ENCODE results near the gene TIAL1. TPM values are rescaled to one million over a fixed set of nuclear protein-coding genes. Genes with fewer than 3 reads are reported as not detected.
"Not testable (repeated sequence)": the region's sequence is repeated elsewhere in the genome, so short reads cannot be mapped to it uniquely, and the experiment has no call there.

The TIAL1 gene
- total RNA-seq, 1 donor from 2014 or later: 35.5 TPM

DNA sequence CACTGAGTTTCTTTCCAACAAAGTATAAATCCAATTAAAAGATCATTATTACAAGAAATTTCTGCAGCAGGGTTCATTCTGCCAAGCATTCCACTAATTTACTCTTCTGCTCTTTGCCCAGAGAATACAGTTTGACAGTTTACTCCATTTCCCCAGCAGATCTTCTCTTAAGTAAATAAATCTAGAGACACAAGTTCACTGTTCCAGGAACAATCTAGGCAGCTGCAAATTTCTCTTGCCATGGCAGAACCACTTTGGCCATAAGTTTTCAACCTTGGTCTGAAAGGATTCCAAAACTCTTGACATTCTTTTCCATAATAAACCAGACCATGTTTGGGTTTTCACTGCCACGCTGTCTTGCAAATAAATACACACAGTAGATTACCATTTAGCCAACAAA, 65.7 kb downstream of the TIAL1 start:
- H3K4me3 ChIP-seq: no peak overlapping the region
- H3K4me1 ChIP-seq: peaks cover 0 to 4% of the 10 kb centered on the region in 2 donors
- TF ChIP-seq, protein P1, sequence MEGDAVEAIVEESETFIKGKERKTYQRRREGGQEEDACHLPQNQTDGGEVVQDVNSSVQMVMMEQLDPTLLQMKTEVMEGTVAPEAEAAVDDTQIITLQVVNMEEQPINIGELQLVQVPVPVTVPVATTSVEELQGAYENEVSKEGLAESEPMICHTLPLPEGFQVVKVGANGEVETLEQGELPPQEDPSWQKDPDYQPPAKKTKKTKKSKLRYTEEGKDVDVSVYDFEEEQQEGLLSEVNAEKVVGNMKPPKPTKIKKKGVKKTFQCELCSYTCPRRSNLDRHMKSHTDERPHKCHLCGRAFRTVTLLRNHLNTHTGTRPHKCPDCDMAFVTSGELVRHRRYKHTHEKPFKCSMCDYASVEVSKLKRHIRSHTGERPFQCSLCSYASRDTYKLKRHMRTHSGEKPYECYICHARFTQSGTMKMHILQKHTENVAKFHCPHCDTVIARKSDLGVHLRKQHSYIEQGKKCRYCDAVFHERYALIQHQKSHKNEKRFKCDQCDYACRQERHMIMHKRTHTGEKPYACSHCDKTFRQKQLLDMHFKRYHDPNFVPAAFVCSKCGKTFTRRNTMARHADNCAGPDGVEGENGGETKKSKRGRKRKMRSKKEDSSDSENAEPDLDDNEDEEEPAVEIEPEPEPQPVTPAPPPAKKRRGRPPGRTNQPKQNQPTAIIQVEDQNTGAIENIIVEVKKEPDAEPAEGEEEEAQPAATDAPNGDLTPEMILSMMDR (IDR thresholded peaks at IDR 0.05): no peak
- intact Hi-C loops (cut with DNase I): no loop called here
- no peaks in the 10 kb centered on the region for H3K9me3 ChIP-seq
- H3K27ac ChIP-seq: no peak overlapping the region
- H3K27me3 ChIP-seq: no peaks in the 10 kb centered on the region
- no peak for DNase-seq (ENCODE audit: low spot score in 2 of 2)
- no peaks in the 10 kb centered on the region for H3K36me3 ChIP-seq

DNA sequence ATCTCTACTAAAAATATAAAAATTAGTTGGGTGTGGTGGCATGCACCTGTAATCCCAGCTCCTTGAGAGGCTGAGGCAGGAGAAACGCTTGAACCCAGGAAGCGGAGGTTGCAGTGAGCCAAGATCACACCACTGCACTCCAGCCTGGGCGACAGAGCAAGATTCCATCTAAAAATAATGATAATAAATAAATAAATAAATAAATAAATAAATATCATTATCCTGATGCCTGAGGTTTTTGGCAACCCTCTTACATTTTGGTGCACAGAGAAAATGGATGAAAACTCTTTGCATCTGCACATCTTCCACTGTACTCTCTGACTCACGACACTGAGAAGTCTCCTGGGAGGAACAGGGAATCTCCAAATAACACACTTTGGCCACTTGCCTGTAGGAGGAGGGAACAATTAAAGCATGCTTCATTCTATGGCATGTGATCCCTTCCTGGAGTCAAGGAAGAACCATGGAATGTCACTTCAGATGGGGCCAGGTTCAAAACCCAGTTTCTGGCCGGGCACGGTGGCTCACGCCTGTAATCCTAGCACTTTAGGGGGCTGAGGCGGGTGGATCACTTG, 68.0 kb downstream of the TIAL1 start:
- H3K27ac ChIP-seq; intact Hi-C loops (cut with DNase I); H3K4me3 ChIP-seq; H3K27me3 ChIP-seq; DNase-seq (ENCODE audit: low spot score in 2 of 2); H3K4me1 ChIP-seq; H3K9me3 ChIP-seq; H3K36me3 ChIP-seq: not testable (repeated sequence)

DNA sequence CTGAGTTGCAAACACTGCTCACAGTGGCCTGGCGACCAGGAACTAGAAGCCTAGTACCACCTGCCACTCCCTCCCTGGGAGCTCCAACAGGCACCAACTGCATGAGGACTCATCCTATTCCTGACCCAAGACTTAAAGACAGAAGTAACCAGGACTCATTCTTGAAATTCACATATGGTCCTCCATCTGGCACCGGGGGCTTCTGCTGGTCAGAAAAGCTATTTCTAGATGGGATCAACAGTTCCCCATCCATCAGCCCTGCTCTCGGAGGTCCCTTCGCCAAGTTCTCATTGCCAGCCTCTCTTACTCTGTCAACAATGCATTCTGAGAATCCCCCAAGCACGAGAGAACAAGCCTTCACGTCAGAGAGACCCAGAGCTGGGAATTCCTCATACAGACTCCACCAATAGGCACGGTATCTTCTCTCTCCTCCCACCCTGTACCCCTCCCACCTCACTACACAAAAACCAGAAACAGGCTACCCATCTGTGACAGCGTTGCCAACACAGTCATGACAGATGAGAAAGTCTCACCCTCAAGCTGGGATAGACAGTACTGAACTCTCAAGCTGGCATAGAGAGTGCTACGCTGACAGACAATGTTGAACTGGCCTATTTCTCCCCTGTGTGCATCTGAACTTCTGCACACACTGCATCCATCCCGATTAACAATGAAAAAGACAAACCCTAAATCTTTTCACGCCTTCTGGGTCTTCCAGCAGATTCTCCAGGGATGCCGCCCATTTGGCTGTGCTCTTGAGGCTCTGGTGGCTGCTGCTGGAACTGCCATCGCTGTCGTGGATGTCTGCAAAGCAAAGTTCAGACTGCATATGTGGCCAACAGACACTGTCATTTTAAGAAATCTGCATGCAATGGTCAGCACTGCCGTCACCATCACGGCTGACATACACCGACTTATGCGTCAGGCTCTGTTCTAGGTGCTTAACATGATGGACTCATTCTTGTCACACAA, 69.9 kb downstream of the TIAL1 start:
- Histone ChIP-seq H3K4me3 (no peak overlapping the region), H3K9me3 (no peaks in the 10 kb centered on the region), H3K36me3 (peaks cover 0 to 3% of the 10 kb centered on the region in 2 donors), H3K27me3 (no peaks in the 10 kb centered on the region), H3K4me1 (peaks cover 0 to 4% of the 10 kb centered on the region in 2 donors), H3K27ac (no peak overlapping the region)
- intact Hi-C loops (cut with DNase I): no loop called here
- TF ChIP-seq, protein P1 (IDR thresholded peaks at IDR 0.05): no peak
- no peak for DNase-seq (ENCODE audit: low spot score in 2 of 2)

DNA sequence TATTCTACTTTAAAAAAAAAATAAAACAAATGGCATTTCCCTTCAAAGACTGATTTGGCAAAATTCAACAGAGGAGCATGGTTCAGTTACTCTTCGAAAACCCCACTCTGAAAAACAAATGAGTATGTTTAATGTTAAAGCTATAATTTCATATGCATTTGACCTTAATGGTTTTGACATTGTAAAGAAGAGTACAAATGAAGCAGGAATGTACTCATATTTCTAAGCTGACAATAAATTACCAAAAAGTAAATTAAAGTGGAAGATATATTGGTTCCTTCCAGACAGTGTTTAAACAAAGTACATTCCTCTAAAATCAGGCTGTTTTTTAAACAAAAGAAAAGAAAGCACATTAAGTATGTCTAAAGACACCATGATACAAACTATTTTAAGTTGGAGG, 70.6 kb downstream of the TIAL1 start:
- H3K27ac ChIP-seq: no peak overlapping the region
- no peak overlapping the region for H3K4me3 ChIP-seq
- no peaks in the 10 kb centered on the region for H3K27me3 ChIP-seq
- no peaks in the 10 kb centered on the region for H3K9me3 ChIP-seq
- peaks cover 0 to 2% of the 10 kb centered on the region in 2 donors for H3K4me1 ChIP-seq
- intact Hi-C loops (cut with DNase I): no loop called here
- TF ChIP-seq, protein P1 (IDR thresholded peaks at IDR 0.05): no peak
- DNase-seq (ENCODE audit: low spot score in 2 of 2): no peak
- H3K36me3 ChIP-seq: peaks cover 0 to 3% of the 10 kb centered on the region in 2 donors

DNA sequence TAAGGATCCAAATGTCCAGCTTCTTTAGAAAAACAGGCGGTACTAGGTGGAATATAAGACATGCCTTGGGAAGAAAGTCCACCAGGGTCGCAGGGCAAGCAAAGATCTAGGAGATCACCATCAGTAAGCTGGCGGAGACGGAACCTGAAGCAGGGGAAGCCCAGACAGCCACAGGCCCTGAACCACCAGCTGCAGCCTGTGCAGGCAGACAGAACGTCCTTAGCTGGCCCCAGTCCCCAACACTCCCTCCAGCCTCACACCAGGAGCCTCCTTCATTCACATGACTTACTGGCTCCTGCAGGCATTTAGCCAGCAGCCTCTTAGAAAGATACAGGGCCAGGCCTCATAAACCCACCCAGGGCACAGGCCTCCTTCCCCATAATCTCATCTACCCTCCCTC, 71.6 kb downstream of the TIAL1 start:
- Histone ChIP-seq H3K27me3 (no peaks in the 10 kb centered on the region), H3K4me1 (no peaks in the 10 kb centered on the region), H3K4me3 (no peak overlapping the region), H3K36me3 (peaks cover 0 to 3% of the 10 kb centered on the region in 2 donors), H3K9me3 (no peaks in the 10 kb centered on the region), H3K27ac (no peak overlapping the region)
- TF ChIP-seq, protein P1 (IDR thresholded peaks at IDR 0.05): no peak
- intact Hi-C loops (cut with DNase I): no loop called here
- DNase-seq (ENCODE audit: low spot score in 2 of 2): no peak

DNA sequence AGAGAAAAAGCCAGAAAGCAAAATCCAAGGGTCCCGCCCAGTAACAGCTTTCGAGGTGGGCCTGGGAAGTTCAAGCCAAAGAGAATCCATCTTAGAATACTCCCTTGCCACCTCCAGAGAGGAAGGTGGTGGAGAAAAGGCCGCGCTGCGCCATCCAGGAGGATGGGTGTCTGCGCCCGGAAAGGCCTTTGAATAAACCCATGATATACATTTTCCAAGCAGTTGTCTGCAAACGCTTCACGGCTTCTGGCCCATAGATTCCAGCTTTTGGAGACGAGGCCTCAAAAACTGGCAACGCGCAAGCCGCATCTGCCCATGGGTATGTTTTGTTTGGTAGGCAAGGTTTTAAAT, 72.1 kb downstream of the TIAL1 start:
- TF ChIP-seq, protein P1 (IDR thresholded peaks at IDR 0.05): no peak
- Histone ChIP-seq H3K4me3 (no peak overlapping the region), H3K27me3 (no peaks in the 10 kb centered on the region), H3K27ac (no peak overlapping the region), H3K9me3 (no peaks in the 10 kb centered on the region), H3K4me1 (no peaks in the 10 kb centered on the region), H3K36me3 (peaks cover 0 to 3% of the 10 kb centered on the region in 2 donors)
- DNase-seq (ENCODE audit: low spot score in 2 of 2): no peak
- intact Hi-C loops (cut with DNase I): no loop called here
